Naive B cell (primary cell): ENCODE measurements around the gene TMEM108. TPM values are rescaled to one million over a fixed set of nuclear protein-coding genes. Genes with fewer than 3 reads are reported as not detected.

Source experiments
- ATAC-seq, 2 donors: fragments of 150-1000 bp; cut with Tn5 transposase; 2 replicates each; pipeline ENCODE4 v1.10.0; 2021; ENCODE audit warnings: low read depth in 2 of 2, mild to moderate bottlenecking in 2 of 2, moderate library complexity in 2 of 2
- DNase-seq: peaks from one replicate; pipeline ENCODE4 v3.0.0; 2022
- H3K27ac Mint-ChIP-seq, 6 donors: one replicate each; pipeline ENCODE4 v1.8.0; 2020 to 2022; ENCODE audit warnings: mild to moderate bottlenecking in 6 of 6, mixed read lengths in 6 of 6, moderate library complexity in 5 of 6, inconsistent platforms in 2 of 6
- H3K27me3 Mint-ChIP-seq, 3 donors: one replicate each; pipeline ENCODE4 v1.8.0; 2021 to 2022; ENCODE audit warnings: mixed read lengths in 3 of 3, mild to moderate bottlenecking in 1 of 3
- H3K36me3 Mint-ChIP-seq, 2 donors: one replicate each; pipeline ENCODE4 v1.8.0; 2020 to 2022; ENCODE audit warnings: mixed read lengths in 2 of 2, inconsistent platforms in 1 of 2, mild to moderate bottlenecking in 1 of 2
- H3K4me1 Mint-ChIP-seq, 3 donors: one replicate each; pipeline ENCODE4 v1.8.0; 2020 to 2022; ENCODE audit warnings: mixed read lengths in 3 of 3, inconsistent platforms in 1 of 3, mild to moderate bottlenecking in 1 of 3, moderate library complexity in 1 of 3
- H3K4me3 Mint-ChIP-seq, 8 donors: one replicate each; pipeline ENCODE4 v1.8.0; 2020 to 2022; ENCODE audit warnings: mild to moderate bottlenecking in 8 of 8, mixed read lengths in 8 of 8, moderate library complexity in 8 of 8, inconsistent platforms in 2 of 8
- H3K9me3 Mint-ChIP-seq, 7 donors: one replicate each; pipeline ENCODE4 v1.8.0; 2020 to 2022; ENCODE audit warnings: mixed read lengths in 7 of 7, mild to moderate bottlenecking in 5 of 7, inconsistent platforms in 2 of 7, moderate library complexity in 1 of 7
- polyA plus RNA-seq, 6 donors: library from polyadenylated mRNA; unstranded; fragments of 300-500 nt; fragmentation: Illumina TruSeq; gene quantifications; one replicate each; pipeline ENCODE4 v1.2.3, GENCODE V29; 2021; ENCODE audit warnings: low read depth in 6 of 6

The TMEM108 gene
- polyA plus RNA-seq, 6 donors from 2014 or later: not detected

- no peak overlapping the region for H3K4me3 Mint-ChIP-seq
- DNase-seq: no peak
- ATAC-seq: no peak
- H3K9me3 Mint-ChIP-seq: peaks cover 0 to 5% (median 0%) of the 10 kb centered on the region in 7 donors
- H3K27ac Mint-ChIP-seq: peak overlapping the region in 2 of 6 donors; percentile 6 to 24
- no peaks in the 10 kb centered on the region for H3K36me3 Mint-ChIP-seq
- H3K27me3 Mint-ChIP-seq: peaks cover 16 to 58% (median 27%) of the 10 kb centered on the region in 3 donors
- peaks cover 2 to 14% (median 9%) of the 10 kb centered on the region in 3 donors for H3K4me1 Mint-ChIP-seq
Measured at GRCh38 chr3:133412183-133413132, 374.3 kb downstream of the TMEM108 start.

GRCh38 chr3:133413161-133414020, 375.2 kb downstream of the TMEM108 start:
- peaks cover 2 to 17% (median 9%) of the 10 kb centered on the region in 3 donors for H3K4me1 Mint-ChIP-seq
- H3K9me3 Mint-ChIP-seq: peaks cover 0 to 5% (median 0%) of the 10 kb centered on the region in 7 donors
- no peak overlapping the region for H3K4me3 Mint-ChIP-seq
- H3K27ac Mint-ChIP-seq: peak overlapping the region in 3 of 6 donors; percentile 4 to 76 (median 49)
- peak; percentile 20 to 27 for ATAC-seq
- no peaks in the 10 kb centered on the region for H3K36me3 Mint-ChIP-seq
- DNase-seq: no peak
- H3K27me3 Mint-ChIP-seq: peaks cover 12 to 58% (median 31%) of the 10 kb centered on the region in 3 donors

GRCh38 chr3:133414021-133414392, 375.8 kb downstream of the TMEM108 start:
- peaks cover 14 to 58% (median 31%) of the 10 kb centered on the region in 3 donors for H3K27me3 Mint-ChIP-seq
- ATAC-seq: no peak
- H3K27ac Mint-ChIP-seq: no peak overlapping the region
- H3K4me1 Mint-ChIP-seq: peaks cover 2 to 17% (median 9%) of the 10 kb centered on the region in 3 donors
- peaks cover 0 to 5% (median 0%) of the 10 kb centered on the region in 7 donors for H3K9me3 Mint-ChIP-seq
- H3K36me3 Mint-ChIP-seq: no peaks in the 10 kb centered on the region
- H3K4me3 Mint-ChIP-seq: no peak overlapping the region
- DNase-seq: no peak

GRCh38 chr3:133418361-133418760, 380.2 kb downstream of the TMEM108 start:
- DNase-seq (no peak), ATAC-seq (no peak)
- H3K4me1 Mint-ChIP-seq: peaks cover 2 to 17% (median 5%) of the 10 kb centered on the region in 3 donors
- peaks cover 0 to 5% (median 0%) of the 10 kb centered on the region in 7 donors for H3K9me3 Mint-ChIP-seq
- no peak overlapping the region for H3K4me3 Mint-ChIP-seq
- no peaks in the 10 kb centered on the region for H3K36me3 Mint-ChIP-seq
- H3K27ac Mint-ChIP-seq: peak overlapping the region in 1 of 6 donors; percentile 57
- peaks cover 32 to 53% (median 45%) of the 10 kb centered on the region in 3 donors for H3K27me3 Mint-ChIP-seq

- no peak overlapping the region for H3K4me3 Mint-ChIP-seq
- H3K27me3 Mint-ChIP-seq: peaks cover 32 to 53% (median 45%) of the 10 kb centered on the region in 3 donors
- H3K9me3 Mint-ChIP-seq: peaks cover 0 to 4% (median 0%) of the 10 kb centered on the region in 7 donors
- DNase-seq: no peak
- no peaks in the 10 kb centered on the region for H3K36me3 Mint-ChIP-seq
- ATAC-seq: no peak
- H3K4me1 Mint-ChIP-seq: peaks cover 9 to 17% (median 9%) of the 10 kb centered on the region in 3 donors
- no peak overlapping the region for H3K27ac Mint-ChIP-seq
Measured at GRCh38 chr3:133419151-133419909, 381.1 kb downstream of the TMEM108 start.

- no peak for DNase-seq
- peaks cover 4 to 16% (median 13%) of the 10 kb centered on the region in 3 donors for H3K4me1 Mint-ChIP-seq
- peak overlapping the region in 2 of 6 donors; percentile 16 to 84 for H3K27ac Mint-ChIP-seq
- no peak overlapping the region for H3K4me3 Mint-ChIP-seq
- no peaks in the 10 kb centered on the region for H3K36me3 Mint-ChIP-seq
- peaks cover 16 to 45% (median 32%) of the 10 kb centered on the region in 3 donors for H3K27me3 Mint-ChIP-seq
- no peaks in the 10 kb centered on the region for H3K9me3 Mint-ChIP-seq
- peak in 1 of 2 donors; percentile 45 for ATAC-seq
Measured at GRCh38 chr3:133424937-133425869, 387.0 kb downstream of the TMEM108 start.

- H3K4me1 Mint-ChIP-seq: peaks cover 4 to 16% (median 13%) of the 10 kb centered on the region in 3 donors
- H3K36me3 Mint-ChIP-seq: no peaks in the 10 kb centered on the region
- ATAC-seq: no peak
- peaks cover 0 to 2% (median 0%) of the 10 kb centered on the region in 7 donors for H3K9me3 Mint-ChIP-seq
- peaks cover 13 to 45% (median 25%) of the 10 kb centered on the region in 3 donors for H3K27me3 Mint-ChIP-seq
- peak overlapping the region in 2 of 6 donors; percentile 21 for H3K27ac Mint-ChIP-seq
- no peak overlapping the region for H3K4me3 Mint-ChIP-seq
- DNase-seq: no peak
Measured at GRCh38 chr3:133425898-133426297, 387.7 kb downstream of the TMEM108 start.

GRCh38 chr3:133426721-133427120, 388.5 kb downstream of the TMEM108 start:
- H3K27me3 Mint-ChIP-seq: peaks cover 13 to 38% (median 24%) of the 10 kb centered on the region in 3 donors
- no peak overlapping the region for H3K4me3 Mint-ChIP-seq
- H3K4me1 Mint-ChIP-seq: peaks cover 4 to 16% (median 13%) of the 10 kb centered on the region in 3 donors
- no peak for ATAC-seq
- no peaks in the 10 kb centered on the region for H3K36me3 Mint-ChIP-seq
- H3K27ac Mint-ChIP-seq: no peak overlapping the region
- H3K9me3 Mint-ChIP-seq: peaks cover 0 to 2% (median 0%) of the 10 kb centered on the region in 7 donors
- no peak for DNase-seq

GRCh38 chr3:133428552-133428951, 390.4 kb downstream of the TMEM108 start:
- Mint-ChIP-seq H3K4me1 (peaks cover 4 to 14% (median 12%) of the 10 kb centered on the region in 3 donors), H3K27me3 (peaks cover 13 to 23% (median 14%) of the 10 kb centered on the region in 3 donors), H3K36me3 (no peaks in the 10 kb centered on the region), H3K27ac (no peak overlapping the region), H3K4me3 (no peak overlapping the region), H3K9me3 (peaks cover 0 to 2% (median 0%) of the 10 kb centered on the region in 7 donors)
- no peak for DNase-seq
- ATAC-seq: no peak

- ATAC-seq: no peak
- Mint-ChIP-seq H3K4me1 (peaks cover 4 to 9% (median 7%) of the 10 kb centered on the region in 3 donors), H3K9me3 (peaks cover 0 to 2% (median 0%) of the 10 kb centered on the region in 7 donors), H3K27me3 (peaks cover 11 to 23% (median 13%) of the 10 kb centered on the region in 3 donors), H3K4me3 (no peak overlapping the region), H3K36me3 (no peaks in the 10 kb centered on the region), H3K27ac (no peak overlapping the region)
- DNase-seq: no peak
Measured at GRCh38 chr3:133429063-133429462, 390.9 kb downstream of the TMEM108 start.

GRCh38 chr3:133439563-133439962, 401.4 kb downstream of the TMEM108 start:
- H3K27ac Mint-ChIP-seq: no peak overlapping the region
- peak overlapping the region in 2 of 8 donors; percentile 13 to 40 for H3K4me3 Mint-ChIP-seq
- H3K36me3 Mint-ChIP-seq: peaks cover 8 to 12% of the 10 kb centered on the region in 2 donors
- peaks cover 28 to 38% (median 33%) of the 10 kb centered on the region in 3 donors for H3K4me1 Mint-ChIP-seq
- DNase-seq (no peak), ATAC-seq (no peak)
- H3K9me3 Mint-ChIP-seq: peaks cover 7 to 14% (median 11%) of the 10 kb centered on the region in 7 donors
- H3K27me3 Mint-ChIP-seq: peaks cover 5 to 12% (median 11%) of the 10 kb centered on the region in 3 donors
